ENCODE measurements around the gene IRS1. TPM values are rescaled to one million over a fixed set of nuclear protein-coding genes. Genes with fewer than 3 reads are reported as not detected.

IRS1 gene
- total RNA-seq, 1 donor from 2014 or later: 10.6 TPM

GRCh38 chr2:226756131-226756530 lies 43.5 kb downstream of the IRS1 start:
- no peak for TF ChIP-seq CTCF (IDR thresholded peaks at IDR 0.05)
- H3K4me3 ChIP-seq: no peak overlapping the region
- peaks cover 3% of the 10 kb centered on the region for H3K4me1 ChIP-seq
- no peaks in the 10 kb centered on the region for H3K36me3 ChIP-seq
- H3K27me3 ChIP-seq: no peaks in the 10 kb centered on the region
- DNase-seq (no peak), ATAC-seq (no peak)
- intact Hi-C loops (cut with DNase I): no loop called here
- H3K27ac ChIP-seq: no peak overlapping the region
- no peaks in the 10 kb centered on the region for H3K9me3 ChIP-seq

DNA sequence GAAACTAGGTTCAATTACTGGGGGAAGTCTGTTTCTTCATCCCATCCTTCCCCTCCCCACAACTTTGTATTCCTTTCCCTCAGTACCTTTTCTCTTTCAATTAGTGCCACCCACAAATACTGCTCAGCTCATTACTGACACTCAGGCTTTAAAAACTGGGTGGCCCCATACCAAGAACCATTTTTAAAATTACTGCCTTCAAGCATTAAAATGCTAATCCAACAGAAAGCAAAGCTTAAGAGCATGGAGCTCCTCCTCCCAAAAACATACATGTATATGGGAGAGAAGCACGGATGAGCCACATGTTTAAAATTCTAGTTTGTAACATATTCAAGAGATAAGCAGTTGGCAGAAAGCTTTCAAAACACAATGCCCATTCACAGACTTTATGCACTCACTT lies 44.0 kb downstream of the IRS1 start:
- peaks cover 3% of the 10 kb centered on the region for H3K4me1 ChIP-seq

DNA sequence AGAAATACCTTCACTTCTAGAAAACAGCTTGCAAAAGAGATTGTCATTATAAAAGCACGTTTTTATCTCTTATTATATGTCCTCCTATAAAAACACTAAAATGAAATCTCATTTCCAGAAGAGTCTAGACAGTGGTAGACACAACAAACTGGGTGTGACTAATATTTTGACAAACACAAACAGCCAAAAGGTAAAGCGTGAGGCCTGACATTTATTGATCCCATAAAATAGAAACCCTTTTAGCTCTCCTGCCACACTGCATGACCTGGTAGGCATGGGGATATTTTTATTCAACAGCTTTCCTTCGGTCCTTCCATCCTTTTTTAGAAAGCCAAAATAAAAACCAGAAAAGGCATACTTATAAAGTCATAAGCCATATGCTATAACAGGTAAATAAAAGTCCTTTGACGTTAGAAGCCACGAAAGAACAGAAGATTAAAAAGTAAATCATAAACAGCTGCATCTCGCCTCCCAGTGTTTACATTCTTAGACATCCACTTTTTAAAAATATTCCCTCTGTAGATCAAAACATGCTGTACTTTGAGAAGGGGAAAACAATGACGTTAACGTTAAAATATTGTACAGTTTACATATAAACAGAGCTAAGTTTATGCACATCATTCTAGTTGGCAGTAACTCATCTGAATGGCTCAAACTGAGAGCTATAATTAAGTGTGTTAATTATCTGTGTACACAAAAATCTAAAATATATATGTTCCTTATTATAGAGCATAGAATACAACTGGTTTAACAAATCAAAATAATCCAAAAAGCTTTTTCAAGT lies 44.6 kb downstream of the IRS1 start:
- Histone ChIP-seq H3K4me1 (peaks cover 3% of the 10 kb centered on the region), H3K9me3 (no peaks in the 10 kb centered on the region), H3K36me3 (no peaks in the 10 kb centered on the region), H3K27me3 (no peaks in the 10 kb centered on the region), H3K4me3 (no peak overlapping the region), H3K27ac (no peak overlapping the region)
- intact Hi-C loops (cut with DNase I): no loop called here
- no peak for TF ChIP-seq CTCF (IDR thresholded peaks at IDR 0.05)
- no peak for ATAC-seq
- DNase-seq: no peak

More for the DNA sequence above, 44.0 kb downstream of the IRS1 start:
- no peak for TF ChIP-seq CTCF (IDR thresholded peaks at IDR 0.05)
- no peak for DNase-seq
- no peaks in the 10 kb centered on the region for H3K36me3 ChIP-seq
- no peak overlapping the region for H3K27ac ChIP-seq
- intact Hi-C loops (cut with DNase I): no loop called here
- no peak for ATAC-seq
- no peak overlapping the region for H3K4me3 ChIP-seq
- no peaks in the 10 kb centered on the region for H3K27me3 ChIP-seq
- no peaks in the 10 kb centered on the region for H3K9me3 ChIP-seq

DNA sequence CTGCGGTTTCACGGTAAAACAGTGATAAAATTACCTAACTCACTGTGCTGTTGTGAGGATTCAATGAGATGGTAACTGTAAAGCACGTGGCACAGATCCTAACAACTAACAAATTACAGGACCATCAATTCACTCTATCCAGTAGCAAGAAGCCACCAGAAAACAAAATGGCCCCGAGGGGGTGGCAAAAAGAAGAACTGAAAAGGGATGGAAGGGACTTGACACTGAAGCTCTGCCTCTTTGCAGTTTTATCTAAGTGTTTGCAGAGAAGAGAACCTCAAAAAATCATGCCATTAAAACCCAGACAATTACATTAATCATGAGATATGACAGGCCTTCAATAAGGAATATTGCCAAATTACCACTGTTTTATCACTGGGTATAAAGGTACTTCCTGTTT lies 46.7 kb downstream of the IRS1 start:
- Histone ChIP-seq H3K27ac (no peak overlapping the region), H3K9me3 (no peaks in the 10 kb centered on the region), H3K36me3 (no peaks in the 10 kb centered on the region), H3K4me3 (no peak overlapping the region), H3K27me3 (no peaks in the 10 kb centered on the region), H3K4me1 (no peaks in the 10 kb centered on the region)
- intact Hi-C loops (cut with DNase I): no loop called here
- ATAC-seq (no peak), DNase-seq (no peak)
- TF ChIP-seq CTCF (IDR thresholded peaks at IDR 0.05): no peak

GRCh38 chr2:226747288-226747687 lies 52.3 kb downstream of the IRS1 start:
- DNase-seq (no peak), ATAC-seq (no peak)
- intact Hi-C loops (cut with DNase I): no loop called here
- Histone ChIP-seq H3K27ac (no peak overlapping the region), H3K9me3 (no peaks in the 10 kb centered on the region), H3K4me3 (no peak overlapping the region), H3K27me3 (no peaks in the 10 kb centered on the region), H3K36me3 (no peaks in the 10 kb centered on the region), H3K4me1 (no peaks in the 10 kb centered on the region)
- no peak for TF ChIP-seq CTCF (IDR thresholded peaks at IDR 0.05)
